ENCODE measurements around the gene LPAR6. TPM values are rescaled to one million over a fixed set of nuclear protein-coding genes. Genes with fewer than 3 reads are reported as not detected.

LPAR6 gene
- total and polyA plus RNA-seq, 2 of the 13 experiments (the other 11 are each of a cell fraction or from before 2014, with no cell fraction given) = 24.4 to 149 TPM

DNA sequence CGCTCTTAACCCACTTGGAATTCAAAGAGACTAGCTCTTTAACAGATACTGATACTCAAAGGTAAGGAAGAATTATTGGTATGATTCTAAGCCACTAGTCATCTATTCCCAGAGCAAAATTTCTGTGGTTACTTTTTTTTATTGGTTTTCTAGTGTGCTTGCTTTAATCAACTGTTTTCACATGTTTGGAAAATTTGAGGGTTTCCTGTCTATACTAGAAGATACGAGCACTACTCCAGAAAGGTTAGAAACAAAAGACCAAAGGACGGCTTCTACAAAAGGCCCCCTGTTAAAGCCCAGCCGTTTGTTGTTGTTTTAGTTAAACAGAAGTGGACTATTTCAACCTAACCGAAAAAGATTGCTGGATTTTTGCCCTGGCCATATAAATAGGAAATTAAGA is 18.5 kb upstream of the LPAR6 start (continued):
- TF ChIP-seq, protein P1, sequence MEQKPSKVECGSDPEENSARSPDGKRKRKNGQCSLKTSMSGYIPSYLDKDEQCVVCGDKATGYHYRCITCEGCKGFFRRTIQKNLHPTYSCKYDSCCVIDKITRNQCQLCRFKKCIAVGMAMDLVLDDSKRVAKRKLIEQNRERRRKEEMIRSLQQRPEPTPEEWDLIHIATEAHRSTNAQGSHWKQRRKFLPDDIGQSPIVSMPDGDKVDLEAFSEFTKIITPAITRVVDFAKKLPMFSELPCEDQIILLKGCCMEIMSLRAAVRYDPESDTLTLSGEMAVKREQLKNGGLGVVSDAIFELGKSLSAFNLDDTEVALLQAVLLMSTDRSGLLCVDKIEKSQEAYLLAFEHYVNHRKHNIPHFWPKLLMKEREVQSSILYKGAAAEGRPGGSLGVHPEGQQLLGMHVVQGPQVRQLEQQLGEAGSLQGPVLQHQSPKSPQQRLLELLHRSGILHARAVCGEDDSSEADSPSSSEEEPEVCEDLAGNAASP (CRISPR knock-in tag; IDR thresholded peaks at IDR 0.05; ENCODE audit: borderline replicate concordance) = 0 out of 2 replicates have a peak, but pooled peaks have one; percentile 5
- peak; percentile 16; the same call in 1 of the 2 replicates for TF ChIP-seq NR2F6 (IDR thresholded peaks at IDR 0.05)
- TF ChIP-seq NR2F6 (CRISPR knock-in tag; IDR thresholded peaks at IDR 0.05) = no peak
- TF ChIP-seq MED1 (CRISPR knock-in tag; IDR thresholded peaks at IDR 0.05) = peak; percentile 18; the same call in 1 of the 2 replicates
- peak; percentile 60 for TF ChIP-seq TCF7 (IDR thresholded peaks at IDR 0.05; ENCODE audit: low read depth)
- peak; percentile 40; the same call in 1 of the 2 replicates for TF ChIP-seq ELF3 (CRISPR knock-in tag; IDR thresholded peaks at IDR 0.05)
- TF ChIP-seq, protein P2, sequence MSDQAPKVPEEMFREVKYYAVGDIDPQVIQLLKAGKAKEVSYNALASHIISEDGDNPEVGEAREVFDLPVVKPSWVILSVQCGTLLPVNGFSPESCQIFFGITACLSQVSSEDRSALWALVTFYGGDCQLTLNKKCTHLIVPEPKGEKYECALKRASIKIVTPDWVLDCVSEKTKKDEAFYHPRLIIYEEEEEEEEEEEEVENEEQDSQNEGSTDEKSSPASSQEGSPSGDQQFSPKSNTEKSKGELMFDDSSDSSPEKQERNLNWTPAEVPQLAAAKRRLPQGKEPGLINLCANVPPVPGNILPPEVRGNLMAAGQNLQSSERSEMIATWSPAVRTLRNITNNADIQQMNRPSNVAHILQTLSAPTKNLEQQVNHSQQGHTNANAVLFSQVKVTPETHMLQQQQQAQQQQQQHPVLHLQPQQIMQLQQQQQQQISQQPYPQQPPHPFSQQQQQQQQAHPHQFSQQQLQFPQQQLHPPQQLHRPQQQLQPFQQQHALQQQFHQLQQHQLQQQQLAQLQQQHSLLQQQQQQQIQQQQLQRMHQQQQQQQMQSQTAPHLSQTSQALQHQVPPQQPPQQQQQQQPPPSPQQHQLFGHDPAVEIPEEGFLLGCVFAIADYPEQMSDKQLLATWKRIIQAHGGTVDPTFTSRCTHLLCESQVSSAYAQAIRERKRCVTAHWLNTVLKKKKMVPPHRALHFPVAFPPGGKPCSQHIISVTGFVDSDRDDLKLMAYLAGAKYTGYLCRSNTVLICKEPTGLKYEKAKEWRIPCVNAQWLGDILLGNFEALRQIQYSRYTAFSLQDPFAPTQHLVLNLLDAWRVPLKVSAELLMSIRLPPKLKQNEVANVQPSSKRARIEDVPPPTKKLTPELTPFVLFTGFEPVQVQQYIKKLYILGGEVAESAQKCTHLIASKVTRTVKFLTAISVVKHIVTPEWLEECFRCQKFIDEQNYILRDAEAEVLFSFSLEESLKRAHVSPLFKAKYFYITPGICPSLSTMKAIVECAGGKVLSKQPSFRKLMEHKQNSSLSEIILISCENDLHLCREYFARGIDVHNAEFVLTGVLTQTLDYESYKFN (CRISPR knock-in tag; conservative IDR thresholded peaks at IDR 0.05) = peak; percentile 61
- TF ChIP-seq NBN (conservative IDR thresholded peaks at IDR 0.05) = no peak
- peak; percentile 66; the same call in 1 of the 2 replicates for TF ChIP-seq SOX5 (CRISPR knock-in tag; IDR thresholded peaks at IDR 0.05; ENCODE audit: borderline replicate concordance)
- TF ChIP-seq, protein P3, sequence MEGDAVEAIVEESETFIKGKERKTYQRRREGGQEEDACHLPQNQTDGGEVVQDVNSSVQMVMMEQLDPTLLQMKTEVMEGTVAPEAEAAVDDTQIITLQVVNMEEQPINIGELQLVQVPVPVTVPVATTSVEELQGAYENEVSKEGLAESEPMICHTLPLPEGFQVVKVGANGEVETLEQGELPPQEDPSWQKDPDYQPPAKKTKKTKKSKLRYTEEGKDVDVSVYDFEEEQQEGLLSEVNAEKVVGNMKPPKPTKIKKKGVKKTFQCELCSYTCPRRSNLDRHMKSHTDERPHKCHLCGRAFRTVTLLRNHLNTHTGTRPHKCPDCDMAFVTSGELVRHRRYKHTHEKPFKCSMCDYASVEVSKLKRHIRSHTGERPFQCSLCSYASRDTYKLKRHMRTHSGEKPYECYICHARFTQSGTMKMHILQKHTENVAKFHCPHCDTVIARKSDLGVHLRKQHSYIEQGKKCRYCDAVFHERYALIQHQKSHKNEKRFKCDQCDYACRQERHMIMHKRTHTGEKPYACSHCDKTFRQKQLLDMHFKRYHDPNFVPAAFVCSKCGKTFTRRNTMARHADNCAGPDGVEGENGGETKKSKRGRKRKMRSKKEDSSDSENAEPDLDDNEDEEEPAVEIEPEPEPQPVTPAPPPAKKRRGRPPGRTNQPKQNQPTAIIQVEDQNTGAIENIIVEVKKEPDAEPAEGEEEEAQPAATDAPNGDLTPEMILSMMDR (CRISPR knock-in tag; IDR thresholded peaks at IDR 0.05) = no peak

Measured in HepG2 (cell line).